Measurements from ENCODE around the gene TBC1D8. TPM values are rescaled to one million over a fixed set of nuclear protein-coding genes. Genes with fewer than 3 reads are reported as not detected.

TBC1D8 gene
- total RNA-seq, 2 experiments from 2014 or later = 0.79 to 1.4 TPM

GRCh38 chr2:101153077-101153707 lies 2.0 kb upstream of the TBC1D8 start:
- Mint-ChIP-seq H3K27ac (no peak overlapping the region), H3K4me1 (peaks cover 11% of the 10 kb centered on the region), H3K36me3 (no peaks in the 10 kb centered on the region), H3K27me3 (peaks cover 57% of the 10 kb centered on the region), H3K4me3 (no peak overlapping the region), H3K9me3 (no peaks in the 10 kb centered on the region)
- POLR2A ChIA-PET = no interaction called here
- DNase-seq (no peak), ATAC-seq (ENCODE audit: low read depth) (no peak)

GRCh38 chr2:101152272-101153076 lies 1.3 kb upstream of the TBC1D8 start:
- Mint-ChIP-seq H3K27me3 (peaks cover 64% of the 10 kb centered on the region), H3K27ac (no peak overlapping the region), H3K4me3 (peak overlapping the region; percentile 72), H3K36me3 (no peaks in the 10 kb centered on the region), H3K9me3 (no peaks in the 10 kb centered on the region), H3K4me1 (peaks cover 11% of the 10 kb centered on the region)
- peak; percentile 35 for DNase-seq
- POLR2A ChIA-PET = no interaction called here
- no peak for ATAC-seq (ENCODE audit: low read depth)

- POLR2A ChIA-PET = interaction anchor here (1.0 kb wide), 1 partner anchor 123 kb away, joined by 3 read pairs; no protein-coding TSS in a partner anchor
- no peak overlapping the region for H3K27ac Mint-ChIP-seq
- no peaks in the 10 kb centered on the region for H3K9me3 Mint-ChIP-seq
- peak overlapping the region; percentile 72 for H3K4me3 Mint-ChIP-seq
- DNase-seq = no peak
- peaks cover 9% of the 10 kb centered on the region for H3K4me1 Mint-ChIP-seq
- peaks cover 70% of the 10 kb centered on the region for H3K27me3 Mint-ChIP-seq
- ATAC-seq (ENCODE audit: low read depth) = no peak
- no peaks in the 10 kb centered on the region for H3K36me3 Mint-ChIP-seq
Observed at GRCh38 chr2:101151859-101152271, 683 bp upstream of the TBC1D8 start.

GRCh38 chr2:101150306-101151145 lies 656 bp downstream of the TBC1D8 start:
- no peak overlapping the region for H3K27ac Mint-ChIP-seq
- peaks cover 9% of the 10 kb centered on the region for H3K4me1 Mint-ChIP-seq
- DNase-seq (peak; percentile 39), ATAC-seq (ENCODE audit: low read depth) (peak; percentile 28)
- H3K9me3 Mint-ChIP-seq = no peaks in the 10 kb centered on the region
- peak overlapping the region; percentile 65 for H3K4me3 Mint-ChIP-seq
- H3K27me3 Mint-ChIP-seq = peaks cover 81% of the 10 kb centered on the region
- no peaks in the 10 kb centered on the region for H3K36me3 Mint-ChIP-seq
- POLR2A ChIA-PET = interaction anchor here (1.0 kb wide), 1 partner anchor 124 kb away, joined by 3 read pairs; no protein-coding TSS in a partner anchor

GRCh38 chr2:101149241-101150192 lies 1.7 kb downstream of the TBC1D8 start:
- Mint-ChIP-seq H3K4me1 (peaks cover 9% of the 10 kb centered on the region), H3K27me3 (peaks cover 81% of the 10 kb centered on the region), H3K9me3 (no peaks in the 10 kb centered on the region), H3K36me3 (no peaks in the 10 kb centered on the region), H3K27ac (no peak overlapping the region), H3K4me3 (peak overlapping the region; percentile 53)
- no peak for ATAC-seq (ENCODE audit: low read depth)
- POLR2A ChIA-PET = no interaction called here
- no peak for DNase-seq

GRCh38 chr2:101148777-101149176 lies 2.4 kb downstream of the TBC1D8 start:
- H3K4me3 Mint-ChIP-seq = no peak overlapping the region
- POLR2A ChIA-PET = no interaction called here
- H3K4me1 Mint-ChIP-seq = peaks cover 9% of the 10 kb centered on the region
- H3K27me3 Mint-ChIP-seq = peaks cover 75% of the 10 kb centered on the region
- ATAC-seq (ENCODE audit: low read depth) = no peak
- H3K36me3 Mint-ChIP-seq = no peaks in the 10 kb centered on the region
- no peaks in the 10 kb centered on the region for H3K9me3 Mint-ChIP-seq
- DNase-seq = no peak
- no peak overlapping the region for H3K27ac Mint-ChIP-seq

GRCh38 chr2:101147971-101148370 lies 3.2 kb downstream of the TBC1D8 start:
- Mint-ChIP-seq H3K27ac (no peak overlapping the region), H3K27me3 (peaks cover 70% of the 10 kb centered on the region), H3K9me3 (no peaks in the 10 kb centered on the region), H3K4me1 (peaks cover 9% of the 10 kb centered on the region), H3K36me3 (no peaks in the 10 kb centered on the region), H3K4me3 (no peak overlapping the region)
- ATAC-seq (ENCODE audit: low read depth) (no peak), DNase-seq (no peak)
- POLR2A ChIA-PET = interaction anchor here (0.5 kb wide), 1 partner anchor 18 kb away, joined by 3 read pairs; no protein-coding TSS in a partner anchor

GRCh38 chr2:101147062-101147461 lies 4.1 kb downstream of the TBC1D8 start:
- ATAC-seq (ENCODE audit: low read depth) (no peak), DNase-seq (no peak)
- Mint-ChIP-seq H3K27ac (no peak overlapping the region), H3K4me1 (peaks cover 2% of the 10 kb centered on the region), H3K36me3 (no peaks in the 10 kb centered on the region), H3K27me3 (peaks cover 61% of the 10 kb centered on the region), H3K4me3 (no peak overlapping the region), H3K9me3 (no peaks in the 10 kb centered on the region)
- POLR2A ChIA-PET = no interaction called here

- Mint-ChIP-seq H3K27ac (no peak overlapping the region), H3K36me3 (no peaks in the 10 kb centered on the region), H3K4me1 (no peaks in the 10 kb centered on the region), H3K4me3 (no peak overlapping the region), H3K27me3 (peaks cover 58% of the 10 kb centered on the region), H3K9me3 (no peaks in the 10 kb centered on the region)
- no peak for DNase-seq
- POLR2A ChIA-PET = no interaction called here
- ATAC-seq (ENCODE audit: low read depth) = no peak
Observed at GRCh38 chr2:101146535-101146934, 4.6 kb downstream of the TBC1D8 start.

GRCh38 chr2:101145406-101145805 lies 5.8 kb downstream of the TBC1D8 start:
- Mint-ChIP-seq H3K27me3 (peaks cover 61% of the 10 kb centered on the region), H3K9me3 (no peaks in the 10 kb centered on the region), H3K36me3 (no peaks in the 10 kb centered on the region)

GRCh38 chr2:101142163-101142562 lies 9.0 kb downstream of the TBC1D8 start:
- Mint-ChIP-seq H3K9me3 (no peaks in the 10 kb centered on the region), H3K27ac (no peak overlapping the region), H3K36me3 (no peaks in the 10 kb centered on the region), H3K27me3 (peaks cover 38% of the 10 kb centered on the region), H3K4me3 (no peak overlapping the region), H3K4me1 (no peaks in the 10 kb centered on the region)
- ATAC-seq (ENCODE audit: low read depth) (no peak), DNase-seq (no peak)
- POLR2A ChIA-PET = no interaction called here

More at GRCh38 chr2:101145406-101145805, 5.8 kb downstream of the TBC1D8 start:
- ATAC-seq (ENCODE audit: low read depth) (no peak), DNase-seq (no peak)
- POLR2A ChIA-PET = no interaction called here
- no peaks in the 10 kb centered on the region for H3K4me1 Mint-ChIP-seq
- H3K27ac Mint-ChIP-seq = no peak overlapping the region
- no peak overlapping the region for H3K4me3 Mint-ChIP-seq

- POLR2A ChIA-PET = no interaction called here
- H3K27me3 Mint-ChIP-seq = peaks cover 30% of the 10 kb centered on the region
- no peak overlapping the region for H3K27ac Mint-ChIP-seq
- H3K4me3 Mint-ChIP-seq = no peak overlapping the region
- H3K9me3 Mint-ChIP-seq = no peaks in the 10 kb centered on the region
- H3K36me3 Mint-ChIP-seq = no peaks in the 10 kb centered on the region
- H3K4me1 Mint-ChIP-seq = no peaks in the 10 kb centered on the region
- DNase-seq = no peak
- ATAC-seq (ENCODE audit: low read depth) = no peak
Observed at GRCh38 chr2:101140978-101141655, 10.1 kb downstream of the TBC1D8 start.

Data from activated naive CD8-positive, alpha-beta T cell treated with anti-CD3 and anti-CD28 coated beads, Interleukin-2, amount 10 ng/mL, durations not matched to agents 7 days and 5 days (primary cell).